Measurements from ENCODE around the gene NCF4. TPM values are rescaled to one million over a fixed set of nuclear protein-coding genes. Genes with fewer than 3 reads are reported as not detected.

The NCF4 gene
- total and polyA plus RNA-seq, 9 of the 15 experiments (the other 6 are each of a cell fraction or from before 2014, with no cell fraction given): 0.04 to 0.95 (median 0.33) TPM

DNA sequence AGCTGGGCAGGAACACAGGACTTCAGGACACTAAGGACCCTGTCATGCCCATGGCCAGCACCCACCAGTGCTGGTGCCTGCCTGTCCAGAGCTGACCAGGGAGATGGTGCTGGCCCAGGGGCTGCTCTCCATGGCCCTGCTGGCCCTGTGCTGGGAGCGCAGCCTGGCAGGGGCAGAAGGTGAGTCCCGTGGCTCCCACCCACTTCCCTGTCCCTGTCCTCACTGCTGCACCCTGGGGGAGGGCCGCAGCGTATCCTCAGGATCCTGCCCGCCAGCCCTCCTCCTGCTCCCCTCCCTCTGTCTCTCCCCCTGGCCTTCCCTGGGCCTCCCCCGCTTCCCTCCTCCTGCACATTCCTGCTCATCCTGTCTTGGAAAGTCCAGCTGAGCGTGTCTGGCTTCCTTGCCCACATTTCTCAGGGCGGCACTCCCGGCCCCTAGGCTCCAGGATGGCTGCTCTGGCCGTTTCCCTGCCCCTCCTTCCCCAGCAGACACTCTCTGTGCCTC lies 61.4 kb downstream of the NCF4 start:
- H3K9ac ChIP-seq (ENCODE audit: insufficient read depth in 1 of 2, low read depth in 2 of 2, low read length in 2 of 2): no peak overlapping the region; a peak in 1 of 4 replicates
- POLR2A ChIA-PET: interaction anchor here (0.6 kb wide), 2 partner anchors 11 to 165 kb away, joined by 3 read pairs; no protein-coding TSS in a partner anchor
- FAIRE-seq: no peak

DNA sequence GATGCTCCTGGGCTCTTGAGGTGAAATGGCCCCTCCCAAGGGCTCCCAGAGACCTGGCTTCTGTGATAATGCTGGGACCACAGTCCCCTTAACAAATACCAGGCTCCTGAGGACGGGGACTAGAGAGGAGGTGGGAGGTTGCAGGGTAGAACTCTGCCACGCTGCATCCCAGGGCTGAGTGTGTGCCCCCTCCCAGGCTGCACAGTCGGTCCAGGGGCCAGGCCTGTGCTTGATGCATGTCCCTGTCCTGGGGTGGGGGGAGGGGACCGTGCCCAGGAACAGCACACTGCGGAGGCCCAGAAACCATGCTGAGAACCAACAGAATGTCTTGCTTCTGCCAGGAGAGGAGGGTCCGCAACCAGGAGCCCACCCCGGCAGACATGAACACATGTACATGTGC lies 61.9 kb downstream of the NCF4 start:
- Histone ChIP-seq H3K9me3 (replicated peaks; ENCODE audit: control insufficient read depth, insufficient read depth, low read depth, low read length) (no peaks in the 10 kb centered on the region), H2AFZ (ENCODE audit: low read depth, low read length) (no peak overlapping the region), H3K27me3 (ENCODE audit: control insufficient read depth in 2 of 2, insufficient read depth in 2 of 2, low read length in 2 of 2) (peaks cover 0 to 45% of the 10 kb centered on the region in 2 experiments; a peak in 3 of 5 replicates), H3K36me3 (ENCODE audit: control insufficient read depth, insufficient read depth, low read length) (no peaks in the 10 kb centered on the region), H3K4me2 (ENCODE audit: insufficient read depth, low read length) (no peak overlapping the region), H3K4me3 (no peak overlapping the region), H3K9ac (ENCODE audit: insufficient read depth in 1 of 2, low read depth in 2 of 2, low read length in 2 of 2) (no peak overlapping the region), H3K9me1 (ENCODE audit: control insufficient read depth, insufficient read depth, low read length) (peaks cover 2% of the 10 kb centered on the region), H3K79me2 (ENCODE audit: control insufficient read depth, insufficient read depth, low read length) (no peaks in the 10 kb centered on the region), H4K20me1 (replicated peaks; ENCODE audit: control insufficient read depth, insufficient read depth, low read length) (no peaks in the 10 kb centered on the region), H3K4me1 (replicated peaks in 1 of 2; ENCODE audit: control insufficient read depth in 2 of 2, insufficient read depth in 2 of 2, low read length in 2 of 2) (peaks cover 0 to 14% of the 10 kb centered on the region in 2 experiments; a peak in 2 of 5 replicates), H3K27ac (ENCODE audit: extremely low read depth, low read depth, low read length) (no peak overlapping the region)
- intact Hi-C loops (cut with micrococcal nuclease): no loop called here
- ChIA-PET CTCF (ENCODE audit: low intra/inter-chr PET ratio) (no interaction called here), POLR2A (no interaction called here)
- no peak for FAIRE-seq
- no peak for DNase-seq (ENCODE audit: extremely low read depth in 1 of 4, low spot score in 3 of 4)
- BruUV-seq (replicated peaks): no TSS peak
- 17% methylated on average over 1 of the region's 7 CpGs for WGBS (ENCODE audit: insufficient coverage, low coverage, missing lambda C conversion rate)
- no peak for ATAC-seq
- in situ Hi-C loops (cut with MboI): no loop called here
- TF ChIP-seq LCOR (CRISPR knock-in tag; IDR thresholded peaks at IDR 0.05): no peak
- no peak for TF ChIP-seq MCM3 (IDR thresholded peaks at IDR 0.05)
- no peak for TF ChIP-seq SMARCA5 (IDR thresholded peaks at IDR 0.05)
- no peak for TF ChIP-seq POLR2G (IDR thresholded peaks at IDR 0.05; ENCODE audit: low read depth, low read length)
- TF ChIP-seq ZNF586 (CRISPR knock-in tag; conservative IDR thresholded peaks at IDR 0.05): no peak
- no peak for TF ChIP-seq ESRRB (CRISPR knock-in tag; IDR thresholded peaks at IDR 0.05; ENCODE audit: borderline replicate concordance)
- no peak for TF ChIP-seq SRSF7 (optimal IDR thresholded peaks at IDR 0.05; ENCODE audit: low read depth, low read length)
- TF ChIP-seq FOXP1 (CRISPR knock-in tag; IDR thresholded peaks at IDR 0.05): no peak
- TF ChIP-seq MEF2D (tag; conservative IDR thresholded peaks at IDR 0.05; ENCODE audit: low read depth): no peak
- TF ChIP-seq PTRF (tag; IDR thresholded peaks at IDR 0.05): no peak
- no peak for TF ChIP-seq JUNB (CRISPR knock-in tag; conservative IDR thresholded peaks at IDR 0.05)
- no peak for TF ChIP-seq PHTF2 (CRISPR knock-in tag; IDR thresholded peaks at IDR 0.05)

More for the DNA sequence above, 61.4 kb downstream of the NCF4 start:
- no peak overlapping the region for H3K4me2 ChIP-seq (ENCODE audit: insufficient read depth, low read length)
- no peaks in the 10 kb centered on the region for H3K79me2 ChIP-seq (ENCODE audit: control insufficient read depth, insufficient read depth, low read length)
- peaks cover 0 to 14% of the 10 kb centered on the region in 2 experiments; a peak in 2 of 5 replicates for H3K4me1 ChIP-seq (replicated peaks in 1 of 2; ENCODE audit: control insufficient read depth in 2 of 2, insufficient read depth in 2 of 2, low read length in 2 of 2)
- DNase-seq (ENCODE audit: extremely low read depth in 1 of 4, low spot score in 3 of 4) (no peak), ATAC-seq (no peak)
- TF ChIP-seq ZNF436 (CRISPR knock-in tag; IDR thresholded peaks at IDR 0.05) (no peak), FOS (IDR thresholded peaks at IDR 0.05; ENCODE audit: extremely low read depth, insufficient read length) (no peak), ZNF124 (CRISPR knock-in tag; IDR thresholded peaks at IDR 0.05) (no peak), NCOA4 (IDR thresholded peaks at IDR 0.05; ENCODE audit: partially characterized antibody) (no peak), WHSC1 (IDR thresholded peaks at IDR 0.05; ENCODE audit: low read length) (no peak), HNRNPK (IDR thresholded peaks at IDR 0.05; ENCODE audit: low read depth, low read length, poor library complexity, severe bottlenecking) (no peak), MYNN (IDR thresholded peaks at IDR 0.05) (no peak), MYNN (CRISPR knock-in tag; IDR thresholded peaks at IDR 0.05) (no peak), NONO (IDR thresholded peaks at IDR 0.05; ENCODE audit: low read depth in 2 of 2, low read length in 1 of 2) (no peak), CHD1 (IDR thresholded peaks at IDR 0.05; ENCODE audit: low read length) (no peak), YBX1 (IDR thresholded peaks at IDR 0.05) (no peak), RFX7 (CRISPR knock-in tag; IDR thresholded peaks at IDR 0.05) (no peak), ZSCAN32 (CRISPR knock-in tag; IDR thresholded peaks at IDR 0.05) (no peak), GATAD2B (IDR thresholded peaks at IDR 0.05; ENCODE audit: borderline replicate concordance) (no peak)
- no peaks in the 10 kb centered on the region for H4K20me1 ChIP-seq (replicated peaks; ENCODE audit: control insufficient read depth, insufficient read depth, low read length)
- H2AFZ ChIP-seq (ENCODE audit: low read depth, low read length): no peak overlapping the region
- CTCF ChIA-PET (ENCODE audit: low intra/inter-chr PET ratio): no interaction called here
- intact Hi-C loops (cut with micrococcal nuclease): no loop called here
- H3K27ac ChIP-seq (ENCODE audit: extremely low read depth, low read depth, low read length): no peak overlapping the region
- in situ Hi-C loops (cut with MboI): no loop called here
- WGBS (ENCODE audit: insufficient coverage, low coverage, missing lambda C conversion rate): 0% methylated on average over 5 of the region's 10 CpGs
- H3K9me3 ChIP-seq (replicated peaks; ENCODE audit: control insufficient read depth, insufficient read depth, low read depth, low read length): no peaks in the 10 kb centered on the region
- no peaks in the 10 kb centered on the region for H3K36me3 ChIP-seq (ENCODE audit: control insufficient read depth, insufficient read depth, low read length)
- peaks cover 2% of the 10 kb centered on the region for H3K9me1 ChIP-seq (ENCODE audit: control insufficient read depth, insufficient read depth, low read length)
- H3K4me3 ChIP-seq: no peak overlapping the region
- H3K27me3 ChIP-seq (ENCODE audit: control insufficient read depth in 2 of 2, insufficient read depth in 2 of 2, low read length in 2 of 2): peaks cover 0 to 40% of the 10 kb centered on the region in 2 experiments; a peak in 3 of 5 replicates
- no TSS peak for BruUV-seq (replicated peaks)

Data from K562 (cell line).